GM10847 (cell line): ENCODE data around the gene ZDHHC11.

ENCODE experiments used
- POLR2A ChIP-seq: IDR thresholded peaks from 2 replicates; pipeline ENCODE4 v1.6.1; 2011; ENCODE audit not compliant: insufficient read length; ENCODE audit errors: extremely low read depth

The ZDHHC11 gene

GRCh38 chr5:884345-885126 lies 33.8 kb upstream of the ZDHHC11 start:
- TF ChIP-seq POLR2A = no peak

DNA sequence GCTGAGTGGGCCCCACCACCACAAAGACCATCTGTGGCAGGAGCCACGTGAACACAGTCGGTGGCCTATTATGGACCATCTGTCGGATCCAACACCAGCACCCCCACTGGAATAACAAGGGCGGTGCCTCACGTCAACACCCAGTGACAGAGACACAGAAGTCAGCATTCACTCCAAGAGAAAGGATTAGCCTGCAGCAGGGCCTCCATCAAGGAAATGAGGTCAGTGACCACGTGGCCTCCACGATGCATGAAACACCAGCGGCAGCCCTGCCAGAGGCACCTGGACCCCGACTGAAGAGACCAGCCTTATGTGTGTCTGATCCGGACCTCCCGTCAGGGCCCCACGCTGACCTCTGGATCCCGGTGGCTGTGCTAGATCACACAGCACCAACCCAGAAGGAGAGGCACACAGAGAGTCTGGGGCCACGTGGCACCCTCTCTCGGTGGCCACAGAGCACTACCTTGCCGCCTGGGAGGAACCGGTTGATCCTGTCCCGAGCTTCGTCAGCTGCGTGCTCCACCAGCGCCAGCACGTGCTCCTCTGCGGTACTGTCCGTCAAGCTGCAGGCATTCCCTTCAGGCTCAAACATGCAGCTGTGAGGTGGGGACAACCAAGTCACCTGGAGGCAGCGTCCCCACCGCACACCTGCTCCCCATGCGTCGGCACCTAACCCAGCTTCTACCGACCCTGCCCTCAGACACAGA lies 32.8 kb upstream of the ZDHHC11 start:
- no peak for TF ChIP-seq POLR2A

GRCh38 chr5:882253-883183 lies 31.7 kb upstream of the ZDHHC11 start:
- no peak for TF ChIP-seq POLR2A

GRCh38 chr5:881551-881935 lies 30.8 kb upstream of the ZDHHC11 start:
- TF ChIP-seq POLR2A = no peak

DNA sequence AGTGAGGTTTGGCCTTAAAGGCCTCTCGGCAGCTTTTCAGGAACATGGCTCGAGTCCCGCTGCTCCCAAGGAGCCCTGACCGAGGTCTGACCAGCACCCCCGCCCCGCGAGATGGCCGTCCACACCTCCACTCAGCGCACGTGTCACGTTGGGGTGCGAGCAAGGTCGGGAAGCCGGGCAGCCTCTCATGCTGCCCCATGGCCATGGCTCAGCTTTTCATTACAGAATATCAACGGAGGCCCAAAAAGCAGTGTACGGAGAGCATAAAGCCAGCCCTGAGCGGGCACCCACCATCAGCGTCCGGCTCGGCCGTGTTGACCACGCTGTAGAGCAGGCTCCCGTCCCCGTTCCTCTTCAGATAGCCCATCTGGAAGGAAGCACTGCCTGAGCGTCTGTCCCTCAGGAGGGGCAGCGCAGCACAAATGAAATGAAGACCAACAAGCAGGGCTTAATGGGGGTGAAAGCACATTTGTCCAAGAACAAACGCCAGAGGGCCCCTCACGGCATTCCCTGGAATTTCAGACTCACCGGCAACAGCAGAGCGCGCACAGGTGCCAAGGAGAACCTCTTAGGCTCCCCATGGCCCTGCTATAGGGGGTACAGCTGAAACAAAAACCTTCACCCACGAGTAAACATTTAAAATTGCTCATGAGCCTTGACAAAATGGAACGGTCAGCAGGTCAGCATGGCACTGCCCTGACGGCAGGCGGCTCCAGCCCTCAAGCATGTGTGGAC lies 30.2 kb upstream of the ZDHHC11 start:
- TF ChIP-seq POLR2A = no peak

GRCh38 chr5:878125-878524 lies 27.3 kb upstream of the ZDHHC11 start:
- no peak for TF ChIP-seq POLR2A

DNA sequence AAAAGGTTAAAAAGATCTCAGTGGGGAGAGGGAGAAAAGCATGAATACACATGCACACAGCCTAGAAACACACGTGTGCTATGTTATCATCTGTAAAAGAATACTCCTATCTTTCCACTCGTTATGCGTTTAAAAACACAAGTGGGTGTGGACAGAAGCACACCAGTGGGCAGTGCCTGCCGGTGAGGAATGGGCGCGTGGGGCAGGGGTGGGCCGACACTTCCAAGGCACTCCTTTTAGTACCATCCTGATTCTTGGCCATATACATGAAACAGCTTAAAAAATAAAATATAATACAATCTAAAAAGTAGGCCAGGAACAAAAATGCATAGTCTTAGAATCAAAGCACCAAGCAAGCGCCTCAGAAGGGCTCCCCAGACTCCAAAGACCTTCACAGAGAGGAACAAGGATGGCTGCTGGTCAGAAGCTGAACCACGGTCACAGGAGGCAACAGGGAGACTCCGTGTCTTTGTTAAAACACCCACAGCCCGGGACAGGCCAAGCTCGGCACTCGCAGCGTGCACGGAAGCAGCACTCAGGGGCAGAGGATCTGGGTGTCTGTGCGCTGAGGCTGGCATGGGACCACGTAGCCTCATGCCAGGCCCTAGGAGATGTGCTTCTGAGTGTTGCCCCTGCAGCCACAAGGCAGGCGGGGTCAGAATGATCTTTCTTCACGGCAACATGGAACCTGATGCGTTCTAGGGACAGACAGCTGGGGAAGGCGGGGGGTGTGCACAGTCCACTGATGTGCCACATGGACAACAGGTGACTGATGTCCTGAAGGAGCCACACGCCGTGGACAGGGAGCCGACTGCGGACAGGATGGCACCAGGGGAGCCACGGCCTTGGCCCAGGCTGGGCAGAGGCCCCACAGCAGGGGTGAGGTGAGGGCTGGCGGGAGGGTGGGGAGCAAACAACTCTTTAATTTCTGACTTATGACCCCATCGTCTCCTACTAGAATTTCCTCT lies 25.9 kb upstream of the ZDHHC11 start:
- TF ChIP-seq POLR2A = no peak

DNA sequence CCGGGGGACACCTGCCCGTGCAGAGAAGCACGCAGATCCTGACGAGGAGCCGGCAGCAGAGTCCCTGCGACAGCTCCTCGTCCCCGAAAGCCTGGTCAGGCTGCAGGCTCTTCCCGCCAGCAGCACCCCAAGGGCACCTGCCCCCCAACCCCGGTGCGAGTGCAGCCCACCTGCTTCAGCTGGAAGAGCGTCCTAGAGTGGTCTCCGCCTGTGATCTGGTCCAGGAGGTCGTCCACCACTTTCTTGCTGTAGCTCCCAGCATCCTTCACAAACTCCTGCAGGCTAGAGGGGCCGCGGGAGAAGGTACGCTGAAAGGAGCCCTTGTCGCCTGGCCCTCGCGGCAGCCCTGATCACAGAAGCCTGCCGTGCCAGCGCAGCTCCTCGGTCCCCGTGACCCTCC lies 25.1 kb upstream of the ZDHHC11 start:
- no peak for TF ChIP-seq POLR2A

- TF ChIP-seq POLR2A = no peak
Measured at GRCh38 chr5:873328-873727, 22.5 kb upstream of the ZDHHC11 start.

- TF ChIP-seq POLR2A = no peak
Measured at GRCh38 chr5:872301-872700, 21.5 kb upstream of the ZDHHC11 start.

DNA sequence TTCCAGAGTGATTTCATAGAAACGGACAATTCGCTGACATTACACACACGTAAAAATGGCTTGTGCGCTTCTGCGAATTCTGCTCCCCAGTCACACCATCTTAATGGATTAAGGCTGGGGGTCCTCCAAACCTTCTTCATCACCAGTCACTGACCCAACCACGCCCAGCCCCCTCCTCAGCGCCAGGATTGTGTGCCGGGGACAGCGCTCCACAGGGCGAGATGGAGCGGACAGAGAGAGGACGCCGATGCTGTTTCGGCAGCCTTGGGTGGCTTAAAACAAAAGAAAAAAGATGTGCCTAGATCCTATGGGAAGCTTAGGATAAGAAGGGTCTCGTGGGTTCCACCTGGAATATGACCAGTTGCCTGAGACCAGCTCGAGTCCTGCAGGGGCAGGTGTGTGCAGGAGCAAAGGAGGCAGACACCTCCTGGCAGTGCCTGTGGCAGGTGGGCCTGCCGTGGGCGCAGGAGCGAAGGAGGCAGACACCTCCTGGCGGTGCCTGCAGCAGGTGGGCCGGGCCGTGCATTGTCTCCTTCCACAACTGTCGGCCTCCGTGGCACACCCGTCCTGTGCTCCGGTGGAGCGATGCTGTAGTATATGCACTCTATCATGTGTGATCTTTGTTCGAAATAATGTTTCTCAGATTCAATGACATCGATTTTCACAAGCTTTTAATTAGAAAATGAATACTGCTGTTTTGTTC lies 21.0 kb upstream of the ZDHHC11 start:
- TF ChIP-seq POLR2A = no peak

GRCh38 chr5:870956-871355 lies 20.2 kb upstream of the ZDHHC11 start:
- TF ChIP-seq POLR2A = no peak

- TF ChIP-seq POLR2A = no peak
Measured at GRCh38 chr5:868428-869135, 17.8 kb upstream of the ZDHHC11 start.
